Renal cortical epithelial cell (primary cell): ENCODE results near the gene LSM3. TPM values are rescaled to one million over a fixed set of nuclear protein-coding genes. Genes with fewer than 3 reads are reported as not detected.
A peak's percentile ranks its signal among the peaks of the same experiment; 100 is the strongest.

Source experiments
- DNase-seq: peaks from one replicate; pipeline ENCODE4 v3.0.0-alpha.2; 2011; ENCODE audit warnings: low read depth
- total RNA-seq: library from RNA; depleted of rRNA; stranded (reverse); fragments of >200 nt; gene quantifications from 2 replicates; pipeline ENCODE4 v1.2.3, GENCODE V29; 2014

Gene LSM3
- 10.4 and 15.6 TPM in 2 replicates for total RNA-seq

- DNase-seq, result peak; percentile 98
Measured at GRCh38 chr3:14178247-14179113, at the start of gene LSM3, which contains the start of gene XPC. TSS of gene LSM3 (plus strand) at chr3:14178817. CDS start at chr3:14178861, 44 bp downstream. TSS of gene XPC (minus strand) at chr3:14178601. CDS start at chr3:14178568, 33 bp downstream.

GRCh38 chr3:14129296-14129695, 49.3 kb upstream of the LSM3 start:
- no peak for DNase-seq

DNA sequence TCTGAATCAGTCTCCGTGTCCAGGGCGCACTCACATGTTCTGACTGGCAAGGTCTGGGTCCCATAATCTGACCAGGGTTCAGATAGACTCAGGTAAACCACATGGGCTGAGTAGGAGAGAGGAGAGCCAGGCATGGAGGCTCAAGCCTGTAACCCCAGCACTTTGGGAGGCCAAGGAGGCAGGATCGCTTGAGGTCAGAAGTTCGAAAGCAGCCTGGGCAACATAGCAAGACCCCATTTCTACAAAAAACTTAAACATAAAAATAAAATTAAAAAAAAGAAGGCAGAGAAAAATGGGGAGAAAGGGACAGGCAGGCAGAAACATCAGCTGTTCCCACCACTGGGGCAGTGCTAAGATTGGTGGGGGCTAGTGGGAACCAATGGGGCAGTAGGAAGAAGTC, 48.4 kb upstream of the LSM3 start:
- DNase-seq, result no peak

DNA sequence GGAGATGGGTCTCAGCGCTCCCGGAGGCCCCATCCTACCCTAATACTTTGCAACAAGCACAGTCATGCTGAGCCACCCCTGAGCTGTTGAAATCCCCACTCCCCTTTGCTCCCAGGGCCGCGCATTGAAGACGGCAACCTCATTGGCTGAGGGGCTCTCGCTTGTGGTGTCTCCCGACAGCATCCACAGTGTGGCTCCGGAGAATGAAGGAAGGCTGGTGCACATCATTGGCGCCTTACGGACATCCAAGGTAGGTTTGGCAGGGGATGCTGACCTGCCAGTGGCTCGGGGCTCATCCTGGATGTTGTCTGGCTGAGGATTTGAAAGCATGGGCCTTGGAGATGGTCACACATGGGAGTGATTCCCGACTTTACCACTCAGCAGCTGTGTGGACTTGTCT, 47.9 kb upstream of the LSM3 start:
- no peak for DNase-seq

DNA sequence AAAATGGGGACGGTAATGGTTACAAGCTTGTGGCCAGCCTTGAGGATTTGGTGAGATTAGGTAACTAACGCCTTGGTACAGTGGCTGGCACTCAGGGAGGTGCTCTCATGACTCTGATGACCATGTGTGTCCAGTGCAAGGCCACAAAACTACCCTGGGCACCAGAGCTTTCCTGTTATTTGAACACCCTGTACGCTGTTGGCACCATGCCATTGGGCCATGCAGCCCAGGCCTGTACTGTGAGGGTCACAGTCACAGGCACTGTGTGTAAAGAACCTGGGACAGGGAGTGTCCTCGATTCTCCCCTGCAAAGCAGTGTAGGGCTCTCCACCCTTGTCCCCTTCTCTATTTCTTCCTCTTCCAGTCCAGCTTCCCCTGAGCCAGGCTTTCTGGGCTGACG, 47.5 kb upstream of the LSM3 start:
- no peak for DNase-seq

DNA sequence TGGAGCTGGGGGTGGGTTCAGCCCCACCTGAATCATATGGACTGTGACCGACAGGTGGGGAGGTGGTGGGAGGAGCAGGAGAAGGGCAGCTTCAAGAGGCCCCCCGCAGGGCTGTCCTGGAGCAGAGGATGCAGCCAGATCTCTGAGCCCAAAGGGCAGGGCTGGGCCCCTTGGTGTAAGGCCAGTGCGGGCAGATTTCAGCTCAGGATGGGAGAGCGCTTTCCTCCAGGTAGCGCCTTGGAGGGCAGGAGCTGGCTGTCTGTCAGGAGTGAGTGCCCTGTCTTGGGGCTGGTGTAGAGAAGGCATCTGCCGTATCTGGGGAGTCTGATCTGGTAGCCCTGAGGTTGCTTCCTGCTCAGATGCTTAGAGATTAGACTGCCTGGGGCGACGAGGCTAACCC, 46.5 kb upstream of the LSM3 start:
- DNase-seq, result no peak

GRCh38 chr3:14132689-14133088, 45.9 kb upstream of the LSM3 start:
- DNase-seq, result no peak

- peak; percentile 42 for DNase-seq
Measured at GRCh38 chr3:14133188-14133800, 45.3 kb upstream of the LSM3 start.

DNA sequence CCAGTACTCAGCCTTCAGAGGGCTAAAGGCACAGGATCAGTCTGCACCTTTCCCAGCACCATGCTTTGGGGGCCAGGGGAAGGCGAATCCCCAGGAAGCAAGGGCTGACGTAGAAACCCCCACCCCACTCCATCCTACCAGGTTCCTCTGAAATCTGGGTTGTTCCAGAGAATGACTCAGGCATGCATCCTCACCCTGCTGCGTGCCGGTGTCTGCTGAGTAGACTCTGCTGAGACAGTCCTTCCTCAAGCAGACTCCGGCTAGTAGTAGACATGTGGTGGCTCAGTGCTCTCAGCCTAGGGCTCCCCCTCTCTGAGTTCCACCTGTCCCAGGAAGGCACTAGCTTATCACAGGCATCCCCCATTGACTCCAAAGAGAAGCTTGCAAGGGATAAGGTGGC, 44.7 kb upstream of the LSM3 start:
- no peak for DNase-seq

DNA sequence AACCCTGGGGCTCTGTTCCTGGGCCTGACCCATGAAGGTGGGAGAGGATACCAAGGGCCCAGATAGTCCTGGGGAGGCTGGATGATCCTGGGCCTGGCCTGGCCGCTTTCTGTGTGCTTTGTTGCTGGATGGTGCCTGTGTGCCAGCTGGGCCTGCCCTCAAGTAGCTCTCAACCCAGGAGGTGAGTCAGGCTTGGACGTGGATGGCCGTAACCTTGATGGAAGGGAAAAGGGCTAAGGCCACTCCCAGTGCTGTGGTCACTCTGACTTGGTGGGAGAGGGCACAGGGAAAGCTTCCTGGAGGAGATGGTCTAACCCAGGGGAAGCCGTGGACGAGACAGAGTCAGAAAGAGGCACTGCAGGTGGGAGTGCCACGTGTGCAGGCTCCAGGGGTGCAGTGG, 44.3 kb upstream of the LSM3 start:
- no peak for DNase-seq

GRCh38 chr3:14135581-14135980, 43.0 kb upstream of the LSM3 start:
- no peak for DNase-seq

DNA sequence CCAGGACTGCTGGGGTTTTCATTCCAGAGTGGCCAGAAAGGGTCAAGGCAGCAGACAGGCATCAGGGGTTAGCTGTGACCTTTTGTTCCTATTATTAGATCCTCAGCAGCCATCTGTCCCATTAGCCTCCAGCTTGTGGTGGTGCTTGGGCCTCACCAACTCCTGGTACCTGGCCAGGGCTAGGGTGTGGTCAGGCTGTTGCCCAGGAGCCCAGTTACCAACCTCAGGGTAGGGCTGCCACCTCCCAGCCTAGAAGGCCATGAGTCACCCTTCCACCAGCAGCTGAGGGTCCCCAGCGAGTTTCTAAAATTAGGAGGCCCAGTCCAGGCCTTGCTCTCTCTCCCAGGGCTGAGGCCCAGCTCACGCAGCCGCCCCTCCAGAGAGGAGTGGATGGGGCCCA, 41.6 kb upstream of the LSM3 start:
- peak; percentile 30 for DNase-seq

GRCh38 chr3:14137445-14137844, 41.2 kb upstream of the LSM3 start:
- peak; percentile 31 for DNase-seq

GRCh38 chr3:14138109-14138877, 40.3 kb upstream of the LSM3 start:
- no peak for DNase-seq

- DNase-seq, result no peak
Measured at GRCh38 chr3:14138878-14139655, 39.5 kb upstream of the LSM3 start.

GRCh38 chr3:14139771-14140170, 38.8 kb upstream of the LSM3 start:
- no peak for DNase-seq

GRCh38 chr3:14140668-14141067, 37.9 kb upstream of the LSM3 start:
- DNase-seq, result no peak

- DNase-seq, result peak; percentile 51
Measured at GRCh38 chr3:14141144-14141543, 37.5 kb upstream of the LSM3 start.

DNA sequence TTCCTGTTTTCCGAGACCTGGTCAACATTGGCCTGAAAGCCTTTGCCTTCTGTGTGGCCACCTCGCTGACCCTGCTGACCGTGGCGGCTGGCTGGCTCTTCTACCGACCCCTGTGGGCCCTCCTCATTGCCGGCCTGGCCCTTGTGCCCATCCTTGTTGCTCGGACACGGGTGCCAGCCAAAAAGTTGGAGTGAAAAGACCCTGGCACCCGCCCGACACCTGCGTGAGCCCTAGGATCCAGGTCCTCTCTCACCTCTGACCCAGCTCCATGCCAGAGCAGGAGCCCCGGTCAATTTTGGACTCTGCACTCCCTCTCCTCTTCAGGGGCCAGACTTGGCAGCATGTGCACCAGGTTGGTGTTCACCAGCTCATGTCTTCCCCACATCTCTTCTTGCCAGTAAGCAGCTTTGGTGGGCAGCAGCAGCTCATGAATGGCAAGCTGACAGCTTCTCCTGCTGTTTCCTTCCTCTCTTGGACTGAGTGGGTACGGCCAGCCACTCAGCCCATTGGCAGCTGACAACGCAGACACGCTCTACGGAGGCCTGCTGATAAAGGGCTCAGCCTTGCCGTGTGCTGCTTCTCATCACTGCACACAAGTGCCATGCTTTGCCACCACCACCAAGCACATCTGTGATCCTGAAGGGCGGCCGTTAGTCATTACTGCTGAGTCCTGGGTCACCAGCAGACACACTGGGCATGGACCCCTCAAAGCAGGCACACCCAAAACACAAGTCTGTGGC, 36.8 kb upstream of the LSM3 start:
- no peak for DNase-seq

GRCh38 chr3:14142567-14143270, 35.9 kb upstream of the LSM3 start:
- DNase-seq, result no peak
